ENCODE results near the gene IMP4.

- TF ChIP-seq CTCF (IDR thresholded peaks at IDR 0.05; ENCODE audit: poor library complexity, severe bottlenecking) (no peak), EZH2 (IDR thresholded peaks at IDR 0.05; ENCODE audit: borderline replicate concordance, insufficient read depth, low read length, poor library complexity, severe bottlenecking) (no peak)
Observed at GRCh38 chr2:130387071-130387400, 44.3 kb downstream of the IMP4 start.

Data from neural cell (in vitro differentiated cells).